ENCODE data around the gene ERAP2.
"Not testable (repeated sequence)": the region's sequence is repeated elsewhere in the genome, so short reads cannot be mapped to it uniquely, and the experiment has no call there.

The ERAP2 gene, protein sequence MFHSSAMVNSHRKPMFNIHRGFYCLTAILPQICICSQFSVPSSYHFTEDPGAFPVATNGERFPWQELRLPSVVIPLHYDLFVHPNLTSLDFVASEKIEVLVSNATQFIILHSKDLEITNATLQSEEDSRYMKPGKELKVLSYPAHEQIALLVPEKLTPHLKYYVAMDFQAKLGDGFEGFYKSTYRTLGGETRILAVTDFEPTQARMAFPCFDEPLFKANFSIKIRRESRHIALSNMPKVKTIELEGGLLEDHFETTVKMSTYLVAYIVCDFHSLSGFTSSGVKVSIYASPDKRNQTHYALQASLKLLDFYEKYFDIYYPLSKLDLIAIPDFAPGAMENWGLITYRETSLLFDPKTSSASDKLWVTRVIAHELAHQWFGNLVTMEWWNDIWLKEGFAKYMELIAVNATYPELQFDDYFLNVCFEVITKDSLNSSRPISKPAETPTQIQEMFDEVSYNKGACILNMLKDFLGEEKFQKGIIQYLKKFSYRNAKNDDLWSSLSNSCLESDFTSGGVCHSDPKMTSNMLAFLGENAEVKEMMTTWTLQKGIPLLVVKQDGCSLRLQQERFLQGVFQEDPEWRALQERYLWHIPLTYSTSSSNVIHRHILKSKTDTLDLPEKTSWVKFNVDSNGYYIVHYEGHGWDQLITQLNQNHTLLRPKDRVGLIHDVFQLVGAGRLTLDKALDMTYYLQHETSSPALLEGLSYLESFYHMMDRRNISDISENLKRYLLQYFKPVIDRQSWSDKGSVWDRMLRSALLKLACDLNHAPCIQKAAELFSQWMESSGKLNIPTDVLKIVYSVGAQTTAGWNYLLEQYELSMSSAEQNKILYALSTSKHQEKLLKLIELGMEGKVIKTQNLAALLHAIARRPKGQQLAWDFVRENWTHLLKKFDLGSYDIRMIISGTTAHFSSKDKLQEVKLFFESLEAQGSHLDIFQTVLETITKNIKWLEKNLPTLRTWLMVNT

DNA sequence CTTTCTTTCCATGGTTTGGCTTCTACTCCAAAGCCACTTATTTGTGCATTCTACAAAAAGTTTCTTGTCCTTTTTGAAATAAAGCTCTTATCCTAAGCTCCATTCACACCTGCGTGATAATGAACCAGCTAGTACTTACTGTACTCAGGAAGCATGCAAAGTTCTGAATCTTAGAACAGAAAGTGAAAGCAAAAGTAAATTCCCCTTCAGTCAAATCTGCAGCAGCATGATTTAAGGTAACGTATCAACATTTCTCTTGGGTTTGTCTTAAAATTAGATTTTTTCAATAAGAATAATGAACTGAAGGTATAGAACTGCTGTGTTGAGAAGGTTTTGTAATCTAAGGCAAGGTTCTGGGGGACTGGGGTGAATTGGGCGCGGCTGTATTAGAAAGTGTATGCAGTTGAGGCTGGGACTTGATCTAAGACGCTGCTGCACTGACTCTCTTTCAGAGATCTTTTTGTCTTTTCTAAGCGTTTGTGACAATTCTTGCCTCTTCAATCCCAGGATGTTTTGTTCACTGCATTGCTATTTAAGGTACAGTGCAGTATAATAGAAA is at the start of gene ERAP2:
Gene ERAP2, plus strand, starts transcription at position 209 of the 559 bp plus-strand sequence. CDS start 3,186 bp downstream, outside the sequence.
- no peak for DNase-seq

GRCh38 chr5:96829297-96829696 is 47.0 kb upstream of the ERAP2 start:
- no peak for DNase-seq

GRCh38 chr5:96834016-96834415 is 42.3 kb upstream of the ERAP2 start:
- DNase-seq: no peak

DNA sequence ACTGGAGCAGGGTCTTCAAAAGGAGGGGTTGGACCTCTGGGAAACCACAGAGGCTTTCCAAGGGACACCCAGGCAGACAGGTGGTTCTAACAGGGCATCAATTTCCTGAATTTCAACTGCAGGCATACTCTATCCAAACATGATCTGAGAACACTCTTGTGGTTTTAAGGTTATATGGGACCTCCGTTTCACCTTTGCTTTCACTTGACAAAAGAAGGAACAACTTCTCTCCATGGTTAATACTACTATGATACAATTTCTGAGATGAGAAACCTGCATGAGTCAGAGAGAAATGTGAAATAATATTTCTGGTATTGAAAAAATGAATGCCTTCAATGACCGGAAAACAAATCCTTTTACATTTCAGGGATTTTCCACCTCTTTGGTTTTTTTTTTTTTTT is 40.5 kb upstream of the ERAP2 start:
- no peak for DNase-seq

DNA sequence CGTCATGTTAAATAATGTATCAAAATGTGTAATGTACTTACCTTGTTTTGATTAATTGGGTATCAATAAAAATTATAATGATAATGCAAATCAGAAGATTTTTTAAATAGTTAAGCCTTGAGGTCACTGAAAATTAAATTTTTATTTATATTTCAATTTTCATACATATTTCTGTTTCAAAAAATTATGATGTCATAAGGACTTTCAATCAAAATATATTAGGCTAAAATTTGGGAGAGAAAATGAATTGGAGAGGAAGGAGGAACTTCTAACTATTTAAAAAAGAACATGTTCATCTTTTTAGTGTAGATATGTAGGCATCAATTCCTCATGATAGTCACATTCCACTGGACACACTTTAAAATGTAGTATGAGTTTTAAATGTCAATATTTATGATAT is 39.5 kb upstream of the ERAP2 start:
- DNase-seq: no peak

GRCh38 chr5:96837303-96837702 is 39.0 kb upstream of the ERAP2 start:
- DNase-seq: no peak

DNA sequence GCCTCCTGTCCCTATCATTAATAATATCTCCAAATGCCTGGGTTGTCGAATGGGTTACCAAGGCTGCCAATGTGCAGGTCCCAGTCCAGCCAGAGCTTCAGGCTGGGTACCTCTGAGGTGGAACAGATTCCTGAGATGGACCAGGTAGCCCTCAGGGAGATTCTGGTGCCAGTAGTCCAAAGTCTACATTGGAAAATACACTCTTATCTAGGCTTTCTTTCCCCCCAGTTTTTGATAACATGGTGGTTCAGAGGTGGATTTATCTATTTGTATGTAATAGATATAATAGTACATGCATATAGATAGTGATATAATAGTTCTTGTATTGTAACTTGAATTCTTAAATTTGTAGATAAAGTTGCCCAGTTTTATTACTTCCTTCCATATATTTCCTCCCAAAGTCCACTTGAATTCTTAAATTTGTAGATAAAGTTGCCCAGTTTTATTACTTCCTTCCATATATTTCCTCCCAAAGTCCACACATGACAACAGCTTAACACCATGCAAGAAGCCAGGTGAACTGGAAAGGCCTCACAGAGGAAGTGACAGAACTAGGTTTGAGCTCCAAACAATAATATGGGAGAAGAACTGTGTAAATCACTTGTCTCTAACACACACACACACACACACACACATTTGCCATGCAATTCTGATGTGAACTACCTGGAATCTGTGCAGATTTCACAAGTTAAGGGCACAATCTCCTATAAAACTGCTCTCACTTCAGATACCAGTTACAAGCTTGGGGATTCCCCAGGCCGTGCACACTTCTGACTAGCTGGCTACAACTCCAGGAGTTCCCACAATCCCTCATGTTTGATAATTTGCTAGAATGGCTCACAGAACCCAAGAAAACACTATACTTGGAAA is 37.9 kb upstream of the ERAP2 start:
- no peak for DNase-seq

DNA sequence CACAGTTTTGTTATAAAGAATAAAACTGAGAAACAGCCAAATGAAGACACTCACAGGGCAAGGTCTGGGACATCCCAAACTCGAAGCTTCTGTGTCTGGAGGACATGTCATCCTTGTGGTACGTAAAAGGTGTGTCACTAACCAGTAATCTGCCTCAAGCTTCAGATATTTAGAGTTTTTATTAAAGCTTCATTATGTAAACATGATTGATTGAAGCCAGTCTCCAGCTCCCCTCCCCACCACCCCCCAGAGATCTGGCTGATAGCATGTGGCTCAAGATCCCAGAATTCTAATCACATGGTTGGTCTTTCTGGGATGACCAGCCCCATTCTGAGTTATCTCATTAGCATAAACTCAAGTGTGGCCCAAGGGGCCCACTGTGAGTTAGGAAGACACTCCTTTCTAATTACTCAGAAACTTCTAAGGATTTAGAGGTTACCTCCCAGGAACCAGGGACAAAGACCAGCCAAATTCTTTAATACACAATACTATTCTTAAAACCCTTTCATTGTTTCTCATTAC is 37.2 kb upstream of the ERAP2 start:
- no peak for DNase-seq

DNA sequence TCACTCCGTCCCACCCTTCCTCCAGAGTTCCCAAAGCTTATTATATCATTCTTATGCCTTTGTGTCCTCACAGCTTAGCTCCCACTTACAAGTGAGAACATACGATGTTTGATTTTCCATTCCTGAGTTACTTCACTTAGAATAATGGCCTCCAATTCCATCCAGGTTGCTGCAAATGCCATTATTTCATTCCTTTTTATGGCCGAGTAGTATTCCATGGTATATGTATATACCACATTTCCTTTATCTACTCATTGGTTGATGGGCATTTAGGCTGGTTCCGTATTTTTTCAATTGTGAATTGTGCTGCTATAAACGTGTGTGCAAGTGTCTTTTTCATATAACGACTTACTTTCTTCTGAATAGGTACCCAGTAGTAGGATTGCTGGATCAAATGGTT is 34.4 kb upstream of the ERAP2 start:
- not testable (repeated sequence) for DNase-seq

DNA sequence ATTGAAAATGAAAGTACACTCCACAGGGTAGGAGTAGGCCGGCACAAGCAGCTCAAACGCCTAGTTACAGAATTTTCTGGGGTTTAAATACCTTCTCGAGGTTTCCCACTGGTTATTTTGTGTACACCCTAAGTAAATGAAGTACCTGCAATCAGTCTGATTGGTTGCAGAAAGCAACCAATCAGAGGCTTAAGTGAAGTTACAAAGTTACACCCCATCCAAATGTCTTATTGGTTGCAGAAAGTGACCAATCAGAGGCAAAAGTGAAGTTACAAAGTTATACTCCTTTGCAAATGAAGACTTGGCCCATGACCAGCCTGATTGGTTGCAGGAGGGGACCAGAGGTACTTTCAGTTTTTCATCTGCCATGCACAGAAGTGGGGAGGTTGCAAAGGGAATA is 33.2 kb upstream of the ERAP2 start:
- DNase-seq: no peak

- peak; percentile 82 for DNase-seq
Observed at GRCh38 chr5:96844481-96844990, 31.8 kb upstream of the ERAP2 start.

DNA sequence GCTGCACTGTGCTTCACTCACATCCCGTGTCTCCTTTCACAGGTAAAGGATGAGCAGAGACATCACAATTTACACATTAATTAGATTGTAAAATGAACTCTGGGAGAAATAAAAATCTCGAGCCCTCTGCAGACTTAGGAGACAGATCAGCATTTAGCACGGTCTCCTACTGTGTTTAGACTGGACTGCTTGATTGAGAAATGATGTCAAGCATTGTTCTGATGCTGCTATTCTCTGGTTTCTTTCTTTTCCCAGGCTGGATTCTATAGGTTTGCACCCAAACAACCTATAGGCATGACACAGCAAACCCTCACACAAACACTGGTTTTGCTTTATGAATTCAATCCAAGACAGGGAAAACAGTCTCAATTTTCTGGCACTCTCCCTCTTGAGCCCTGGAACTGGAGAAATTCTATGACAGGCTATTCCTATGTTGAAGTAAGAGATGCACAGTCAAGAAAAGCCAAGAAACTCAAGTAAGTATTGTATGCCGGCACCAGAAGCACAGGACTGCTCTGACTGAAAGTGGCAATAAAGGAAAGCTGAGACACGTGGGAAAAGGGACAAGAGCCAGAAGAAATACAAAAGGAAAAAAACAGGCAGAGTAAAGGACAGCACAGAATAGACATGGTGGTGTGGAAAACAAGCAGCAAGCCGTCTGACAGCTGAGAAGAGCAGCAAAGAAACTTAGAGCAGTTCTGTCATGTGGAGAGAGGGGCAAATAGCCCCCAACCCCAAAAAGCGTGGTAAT is 24.8 kb upstream of the ERAP2 start:
- no peak for DNase-seq

DNA sequence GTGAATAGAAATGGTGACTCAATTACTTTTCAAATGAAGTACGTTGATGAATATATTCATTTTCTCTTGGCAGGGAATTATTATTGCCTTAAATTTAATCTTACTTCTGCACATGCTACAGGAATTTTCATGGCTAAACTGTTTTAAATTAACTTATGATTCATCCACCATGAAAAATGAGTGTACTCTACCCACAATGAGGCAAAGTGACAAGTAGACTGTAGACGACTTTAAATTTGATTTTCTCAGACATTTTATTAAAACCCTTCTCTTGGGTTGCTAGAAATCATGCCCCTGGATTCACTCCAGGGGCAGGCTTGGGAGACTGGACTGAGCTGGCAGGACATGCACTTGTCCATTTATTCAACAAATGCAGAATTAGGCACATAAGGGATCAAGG is 23.5 kb upstream of the ERAP2 start:
- DNase-seq: no peak

DNA sequence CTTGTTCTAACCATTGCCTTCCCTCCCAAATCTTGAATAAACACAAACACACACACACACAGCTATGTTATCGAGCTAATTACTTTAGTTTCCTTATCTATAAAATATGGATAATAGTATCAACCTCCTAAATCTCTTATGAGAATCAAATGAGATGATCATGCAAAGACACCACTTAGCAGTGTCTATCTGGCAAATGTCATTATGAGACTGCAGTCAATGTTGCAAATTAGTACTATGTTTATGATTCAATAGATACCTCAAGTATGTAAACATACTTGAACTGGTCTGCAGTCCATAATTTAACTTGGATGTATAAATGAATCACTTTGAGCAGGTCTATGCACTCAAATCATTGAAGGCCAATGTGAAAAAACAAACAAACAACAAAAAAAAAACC is 22.2 kb upstream of the ERAP2 start:
- no peak for DNase-seq

DNA sequence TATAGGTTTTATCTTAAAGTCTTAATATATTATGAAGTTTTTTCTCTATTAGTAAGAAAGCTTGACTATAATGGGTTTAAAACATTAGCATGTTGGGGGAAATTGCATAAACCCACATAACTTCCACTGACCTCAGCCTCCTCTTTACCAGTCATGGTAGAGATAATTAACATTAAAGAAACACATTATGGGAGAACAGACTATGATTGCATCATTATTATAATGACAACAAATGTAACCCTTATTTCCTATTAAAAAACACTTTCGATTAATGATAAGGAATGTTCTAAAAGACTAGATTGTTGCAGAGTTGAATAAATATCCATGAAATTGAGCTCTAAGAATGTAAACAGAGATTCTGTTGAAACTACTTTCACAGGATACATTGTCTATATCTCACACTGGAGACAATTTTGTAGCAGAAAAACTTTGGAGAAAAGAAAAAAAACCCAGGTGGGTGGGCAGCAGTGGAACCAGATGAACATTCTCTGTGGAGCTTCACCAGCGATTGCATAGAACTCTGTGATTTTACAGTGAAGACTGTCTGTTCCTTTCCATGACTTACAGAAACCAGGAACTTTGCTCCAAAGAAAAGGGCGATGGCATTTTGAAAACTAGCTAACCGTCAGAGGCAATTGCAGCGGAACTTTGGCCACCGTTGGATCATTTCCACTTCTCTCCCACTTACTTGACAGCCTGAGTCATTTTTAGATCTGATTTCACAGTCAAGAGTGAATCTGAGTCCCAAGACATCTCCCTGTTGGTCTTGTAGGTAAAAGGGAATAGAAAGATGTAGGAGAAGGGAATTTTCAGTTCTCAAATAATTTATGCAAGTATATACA is 21.0 kb upstream of the ERAP2 start:
- DNase-seq: no peak

GRCh38 chr5:96856371-96856770 is 19.9 kb upstream of the ERAP2 start:
- DNase-seq: no peak

DNA sequence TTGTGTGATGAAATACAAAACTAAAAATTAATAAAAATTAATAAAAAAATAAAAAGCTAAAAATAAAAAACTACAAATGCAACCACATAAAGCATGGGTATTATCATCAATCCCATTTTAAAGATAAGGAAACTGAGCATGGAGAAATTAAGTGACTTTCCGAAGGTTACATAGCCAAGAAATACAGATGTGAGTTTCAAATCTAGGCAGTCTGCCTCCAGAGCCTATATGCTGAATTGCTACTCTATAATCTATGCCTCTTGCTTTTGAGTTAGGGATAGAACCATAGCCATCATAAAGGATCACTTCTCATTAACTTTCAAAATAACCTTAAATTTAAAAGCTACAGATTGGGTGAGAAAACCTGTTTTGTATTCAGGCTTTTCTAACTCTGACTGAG is 18.8 kb upstream of the ERAP2 start:
- DNase-seq: no peak

GRCh38 chr5:96857924-96858323 is 18.4 kb upstream of the ERAP2 start:
- DNase-seq: no peak

- DNase-seq: no peak
Observed at GRCh38 chr5:96859375-96859774, 16.9 kb upstream of the ERAP2 start.

- DNase-seq: no peak
Observed at GRCh38 chr5:96861076-96861475, 15.2 kb upstream of the ERAP2 start.
